OCI-LY1 (cell line): ENCODE data around the gene CALHM4.

Experiments used
- H2AFZ ChIP-seq: fragments of 200-600 bp; sonication (generic), shearing (Covaris generic); 2 replicates; pipeline ENCODE4 v1.6.0; 2014; ENCODE audit warnings: antibody characterized with exemption, mild to moderate bottlenecking, low read length
- H3F3A ChIP-seq: fragments of 200-600 bp; sonication (generic), shearing (Covaris generic); 2 replicates; pipeline ENCODE4 v1.6.0; 2014; ENCODE audit warnings: mild to moderate bottlenecking, antibody characterized with exemption, low read length, moderate library complexity; ENCODE audit not compliant: insufficient read depth
- H3K27ac ChIP-seq: fragments of 200-600 bp; sonication (generic); 2 replicates; pipeline ENCODE4 v1.5.1; 2014; ENCODE audit warnings: low read length, mixed run types, mild to moderate bottlenecking, low read depth; ENCODE audit not compliant: poor library complexity, severe bottlenecking
- H3K27me3 ChIP-seq: fragments of 200-600 bp; sonication (generic); 2 replicates; pipeline ENCODE4 v1.6.0; 2014; ENCODE audit warnings: antibody characterized with exemption, mild to moderate bottlenecking, low read length, moderate library complexity; ENCODE audit not compliant: insufficient read depth
- H3K36me3 ChIP-seq: fragments of 200-600 bp; sonication (generic); 2 replicates; pipeline ENCODE4 v1.6.1; 2014; ENCODE audit warnings: mild to moderate bottlenecking, antibody characterized with exemption, low read length, moderate library complexity, mixed read lengths; ENCODE audit not compliant: insufficient read depth
- H3K4me1 ChIP-seq: fragments of 200-600 bp; sonication (generic); 2 replicates; pipeline ENCODE4 v1.5.1; 2014; ENCODE audit warnings: mild to moderate bottlenecking, low read length, moderate library complexity; ENCODE audit not compliant: insufficient read depth, severe bottlenecking
- H3K4me2 ChIP-seq: fragments of 200-600 bp; sonication (generic), shearing (Covaris generic); 2 replicates; pipeline ENCODE4 v1.6.1; 2014; ENCODE audit warnings: low read length
- H3K4me3 ChIP-seq: fragments of 200-600 bp; sonication (generic); 2 replicates; pipeline ENCODE4 v1.5.1; 2014; ENCODE audit warnings: low read length, low read depth, mild to moderate bottlenecking, mixed read lengths; ENCODE audit not compliant: poor library complexity, severe bottlenecking
- H3K79me2 ChIP-seq: fragments of 200-600 bp; shearing (Covaris generic); 2 replicates; pipeline ENCODE4 v1.6.1; 2016; ENCODE audit warnings: mixed run types, low read length, mixed read lengths; ENCODE audit not compliant: insufficient read depth
- H3K9ac ChIP-seq: fragments of 200-600 bp; sonication (generic), shearing (Covaris generic); 2 replicates; pipeline ENCODE4 v1.6.1; 2014; ENCODE audit warnings: mild to moderate bottlenecking, low read length, mixed read lengths
- H3K9me2 ChIP-seq: fragments of 200-600 bp; sonication (generic), shearing (Covaris generic); 2 replicates; pipeline ENCODE4 v1.6.1; 2014; ENCODE audit warnings: low read depth, mild to moderate bottlenecking, low read length, mixed read lengths
- H3K9me3 ChIP-seq: fragments of 200-600 bp; shearing (Covaris generic); 2 replicates; pipeline ENCODE4 v1.6.1; 2014; ENCODE audit warnings: low read length, mixed read lengths
- H4K20me1 ChIP-seq: fragments of 200-600 bp; sonication (generic), shearing (Covaris generic); 2 replicates; pipeline ENCODE4 v1.6.0; 2016; ENCODE audit warnings: mild to moderate bottlenecking, low read length; ENCODE audit not compliant: insufficient read depth
- EZH2 ChIP-seq: fragments of 200-600 bp; sonication (generic), shearing (Covaris generic); IDR thresholded peaks from 2 replicates; pipeline ENCODE4 v1.8.0; 2017; ENCODE audit warnings: borderline replicate concordance, mixed run types, mild to moderate bottlenecking, antibody characterized with exemption, low read length, moderate library complexity, mixed read lengths
- TF ChIP-seq, protein P1 (sequence below): fragments of 200-600 bp; sonication (generic), shearing (Covaris generic); IDR thresholded peaks from 2 replicates; pipeline ENCODE4 v1.5.1; 2017; ENCODE audit warnings: mild to moderate bottlenecking, antibody characterized with exemption, low read length, moderate library complexity, mixed read lengths

Gene CALHM4

DNA sequence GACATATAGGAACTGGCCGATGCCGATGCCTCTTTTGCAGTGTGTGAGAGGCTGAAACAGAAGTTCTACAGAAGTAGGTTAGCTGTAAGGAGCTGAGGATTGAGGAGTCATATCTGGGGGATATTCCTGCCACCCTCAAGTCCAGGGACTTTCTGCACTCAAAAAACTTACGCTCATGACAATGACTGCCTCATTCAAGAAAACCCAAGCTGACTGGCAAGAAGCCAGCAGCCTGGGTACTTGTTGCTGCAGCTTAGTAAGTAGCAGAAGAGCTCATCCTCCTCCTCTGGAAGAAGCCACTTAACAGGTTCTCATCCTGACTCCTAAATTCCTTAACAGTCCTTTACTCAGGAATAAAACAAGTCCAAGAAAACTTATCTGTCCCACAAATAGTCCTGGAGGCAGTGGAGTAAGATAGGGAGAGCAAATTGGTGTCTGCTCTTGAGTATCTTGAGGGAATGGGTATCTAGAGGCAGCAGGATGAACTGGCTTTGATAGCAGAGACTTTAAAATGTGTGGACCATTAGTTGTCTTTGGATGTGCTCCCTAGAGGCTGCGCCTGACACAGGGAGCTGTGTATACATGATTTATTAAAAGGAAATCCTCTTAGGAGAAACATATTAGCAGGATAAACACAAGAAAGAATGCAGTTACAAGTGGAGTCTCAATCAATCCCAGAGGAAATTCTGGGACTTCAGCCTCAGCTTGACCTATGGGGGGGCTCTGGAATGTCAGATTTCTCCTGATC is 34.8 kb upstream of the CALHM4 start:
- Histone ChIP-seq H3F3A (no peaks in the 10 kb centered on the region), H3K9me3 (no peaks in the 10 kb centered on the region), H3K27ac (no peak overlapping the region), H2AFZ (no peak overlapping the region), H3K36me3 (no peaks in the 10 kb centered on the region), H3K4me1 (no peaks in the 10 kb centered on the region), H3K9me2 (no peaks in the 10 kb centered on the region), H3K4me2 (no peak overlapping the region), H3K27me3 (no peaks in the 10 kb centered on the region; the same call in 1 of the 2 replicates), H3K79me2 (no peaks in the 10 kb centered on the region), H3K4me3 (no peak overlapping the region), H3K9ac (no peak overlapping the region), H4K20me1 (no peaks in the 10 kb centered on the region)
- TF ChIP-seq, protein P1, sequence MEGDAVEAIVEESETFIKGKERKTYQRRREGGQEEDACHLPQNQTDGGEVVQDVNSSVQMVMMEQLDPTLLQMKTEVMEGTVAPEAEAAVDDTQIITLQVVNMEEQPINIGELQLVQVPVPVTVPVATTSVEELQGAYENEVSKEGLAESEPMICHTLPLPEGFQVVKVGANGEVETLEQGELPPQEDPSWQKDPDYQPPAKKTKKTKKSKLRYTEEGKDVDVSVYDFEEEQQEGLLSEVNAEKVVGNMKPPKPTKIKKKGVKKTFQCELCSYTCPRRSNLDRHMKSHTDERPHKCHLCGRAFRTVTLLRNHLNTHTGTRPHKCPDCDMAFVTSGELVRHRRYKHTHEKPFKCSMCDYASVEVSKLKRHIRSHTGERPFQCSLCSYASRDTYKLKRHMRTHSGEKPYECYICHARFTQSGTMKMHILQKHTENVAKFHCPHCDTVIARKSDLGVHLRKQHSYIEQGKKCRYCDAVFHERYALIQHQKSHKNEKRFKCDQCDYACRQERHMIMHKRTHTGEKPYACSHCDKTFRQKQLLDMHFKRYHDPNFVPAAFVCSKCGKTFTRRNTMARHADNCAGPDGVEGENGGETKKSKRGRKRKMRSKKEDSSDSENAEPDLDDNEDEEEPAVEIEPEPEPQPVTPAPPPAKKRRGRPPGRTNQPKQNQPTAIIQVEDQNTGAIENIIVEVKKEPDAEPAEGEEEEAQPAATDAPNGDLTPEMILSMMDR = no peak
- TF ChIP-seq EZH2 = no peak

DNA sequence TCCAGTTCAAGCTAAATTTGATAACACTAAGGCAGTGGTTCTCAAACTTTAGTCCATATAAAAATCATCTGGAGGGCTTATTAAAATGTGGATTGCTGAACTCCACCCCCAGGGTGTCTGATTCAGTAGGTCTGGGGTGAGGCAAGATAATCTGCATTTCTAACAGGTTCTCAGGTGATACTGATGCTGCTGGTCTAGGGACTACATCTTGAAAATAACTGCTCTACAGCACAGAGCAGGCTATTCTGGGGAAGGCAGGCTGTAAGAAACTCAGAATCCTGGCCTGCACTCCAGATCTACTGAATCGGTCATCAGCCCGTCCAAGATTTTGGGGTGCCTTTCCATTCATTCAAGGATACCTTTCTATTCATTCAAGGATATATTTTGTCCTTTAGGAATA is 30.7 kb upstream of the CALHM4 start:
- H3K9ac ChIP-seq = no peak overlapping the region
- H3K4me2 ChIP-seq = no peak overlapping the region
- H3K36me3 ChIP-seq = no peaks in the 10 kb centered on the region
- TF ChIP-seq EZH2 = no peak
- TF ChIP-seq, protein P1 = no peak
- H3K9me3 ChIP-seq = no peaks in the 10 kb centered on the region
- H3K27ac ChIP-seq = no peak overlapping the region
- H3K27me3 ChIP-seq = no peaks in the 10 kb centered on the region
- H3K4me1 ChIP-seq = no peaks in the 10 kb centered on the region
- H3K4me3 ChIP-seq = no peak overlapping the region
- H3K79me2 ChIP-seq = no peaks in the 10 kb centered on the region
- H3K9me2 ChIP-seq = no peaks in the 10 kb centered on the region
- H4K20me1 ChIP-seq = no peaks in the 10 kb centered on the region
- H2AFZ ChIP-seq = no peak overlapping the region
- H3F3A ChIP-seq = no peaks in the 10 kb centered on the region

DNA sequence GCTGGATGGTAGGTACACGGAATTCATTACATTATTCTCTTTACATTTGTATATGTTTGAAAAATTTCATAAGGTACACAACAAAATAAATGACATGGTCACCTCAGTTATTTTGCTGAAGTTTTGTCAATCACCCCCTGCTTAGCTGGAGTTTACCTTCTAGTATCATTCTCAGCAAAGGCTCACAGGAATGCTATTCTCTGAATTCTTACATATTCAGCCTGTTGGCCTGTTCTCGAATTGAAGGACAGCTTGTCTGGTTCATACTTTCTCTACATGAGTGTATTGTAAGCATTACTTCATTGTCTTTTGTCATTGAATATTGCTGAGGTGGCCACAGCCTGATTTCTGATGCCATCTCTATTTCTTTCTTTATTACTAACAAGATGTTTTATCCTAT is 29.3 kb upstream of the CALHM4 start:
- Histone ChIP-seq H2AFZ (no peak overlapping the region), H4K20me1 (no peaks in the 10 kb centered on the region), H3K36me3 (no peaks in the 10 kb centered on the region), H3K9me2 (no peaks in the 10 kb centered on the region), H3K4me1 (no peaks in the 10 kb centered on the region), H3K9ac (no peak overlapping the region), H3K4me2 (no peak overlapping the region), H3K9me3 (no peaks in the 10 kb centered on the region), H3K27ac (no peak overlapping the region), H3K27me3 (no peaks in the 10 kb centered on the region), H3K79me2 (no peaks in the 10 kb centered on the region), H3F3A (no peaks in the 10 kb centered on the region), H3K4me3 (no peak overlapping the region)
- no peak for TF ChIP-seq EZH2
- TF ChIP-seq, protein P1 = no peak
